A673 (cell line): ENCODE results near the gene ADM2.

ENCODE experiments used
- EZH2 ChIP-seq: fragments of 200-600 bp; sonication (generic); IDR thresholded peaks from 2 replicates; pipeline ENCODE4 v1.6.1; 2017; ENCODE audit warnings: borderline replicate concordance, low read depth, mild to moderate bottlenecking, mixed read lengths, antibody characterized with exemption, low read length; ENCODE audit not compliant: poor library complexity, severe bottlenecking
- TF ChIP-seq, protein P1 (sequence below): fragments of 300-800, 200-600 bp; sonication (generic); conservative IDR thresholded peaks from 2 replicates; pipeline ENCODE4 v1.5.1; 2017; ENCODE audit warnings: low read depth, mild to moderate bottlenecking, antibody characterized with exemption, low read length, moderate library complexity, mixed read lengths

DNA sequence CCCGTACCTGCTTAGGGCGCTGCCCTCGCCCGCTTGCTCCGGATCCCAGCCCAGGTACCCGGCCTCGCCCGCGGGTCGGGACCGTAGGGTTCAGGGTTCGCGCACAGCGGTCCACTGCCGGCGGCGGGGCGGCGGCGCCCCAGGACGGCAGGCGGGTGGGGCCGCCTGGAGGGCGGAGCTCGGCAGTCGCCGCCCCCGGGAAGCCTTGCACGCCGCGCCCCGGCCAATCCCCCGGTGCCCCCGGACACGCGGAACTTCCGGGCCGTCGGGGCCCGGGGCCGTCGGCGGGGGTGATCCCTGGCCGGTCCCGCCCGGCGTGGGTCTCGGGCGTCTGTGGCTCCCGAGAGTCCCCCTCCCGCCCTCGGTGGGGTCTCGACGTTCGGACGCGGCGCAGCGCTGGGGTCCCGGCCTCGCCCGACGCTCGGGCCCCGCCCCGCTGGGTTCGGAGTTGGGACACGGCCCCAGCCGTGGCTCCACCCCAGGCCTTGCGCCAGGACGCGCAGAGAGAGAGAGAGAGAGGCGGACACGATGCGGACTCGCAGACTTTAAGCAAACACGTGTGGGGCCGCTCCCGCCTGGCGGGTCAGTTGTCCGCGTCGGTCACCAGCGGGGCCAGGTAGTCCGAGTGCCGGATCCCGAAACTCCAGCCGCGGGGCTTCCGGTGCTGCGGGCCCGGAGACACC is 48.7 kb downstream of the ADM2 start, which contains the start of gene TYMP:
- TF ChIP-seq EZH2, result no peak
- TF ChIP-seq, protein P1, sequence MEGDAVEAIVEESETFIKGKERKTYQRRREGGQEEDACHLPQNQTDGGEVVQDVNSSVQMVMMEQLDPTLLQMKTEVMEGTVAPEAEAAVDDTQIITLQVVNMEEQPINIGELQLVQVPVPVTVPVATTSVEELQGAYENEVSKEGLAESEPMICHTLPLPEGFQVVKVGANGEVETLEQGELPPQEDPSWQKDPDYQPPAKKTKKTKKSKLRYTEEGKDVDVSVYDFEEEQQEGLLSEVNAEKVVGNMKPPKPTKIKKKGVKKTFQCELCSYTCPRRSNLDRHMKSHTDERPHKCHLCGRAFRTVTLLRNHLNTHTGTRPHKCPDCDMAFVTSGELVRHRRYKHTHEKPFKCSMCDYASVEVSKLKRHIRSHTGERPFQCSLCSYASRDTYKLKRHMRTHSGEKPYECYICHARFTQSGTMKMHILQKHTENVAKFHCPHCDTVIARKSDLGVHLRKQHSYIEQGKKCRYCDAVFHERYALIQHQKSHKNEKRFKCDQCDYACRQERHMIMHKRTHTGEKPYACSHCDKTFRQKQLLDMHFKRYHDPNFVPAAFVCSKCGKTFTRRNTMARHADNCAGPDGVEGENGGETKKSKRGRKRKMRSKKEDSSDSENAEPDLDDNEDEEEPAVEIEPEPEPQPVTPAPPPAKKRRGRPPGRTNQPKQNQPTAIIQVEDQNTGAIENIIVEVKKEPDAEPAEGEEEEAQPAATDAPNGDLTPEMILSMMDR, result no peak
